GM19452 (cell line): ENCODE results near the gene EDC3.
A peak's percentile ranks its signal among the peaks of the same experiment; 100 is the strongest.
"Not testable (repeated sequence)": the region's sequence is repeated elsewhere in the genome, so short reads cannot be mapped to it uniquely, and the experiment has no call there.

Experiments
- ATAC-seq: cut with Tn5 transposase; IDR thresholded peaks from one replicate; pipeline ENCODE4 v1.9.1; 2021; ENCODE audit not compliant: unreplicated experiment

Gene EDC3

GRCh38 chr15:74695597-74696397 is at the start of gene EDC3:
TSS of gene EDC3 (minus strand) at chr15:74696024. CDS start at chr15:74675124, 20,900 bp downstream.
- peak; percentile 87 for ATAC-seq

- ATAC-seq: no peak
Measured at GRCh38 chr15:74742422-74742821, 46.6 kb upstream of the EDC3 start.

GRCh38 chr15:74738239-74738638 is 42.4 kb upstream of the EDC3 start:
- not testable (repeated sequence) for ATAC-seq

- ATAC-seq: no peak
Measured at GRCh38 chr15:74735305-74735704, 39.5 kb upstream of the EDC3 start.

- ATAC-seq: no peak
Measured at GRCh38 chr15:74733269-74733668, 37.4 kb upstream of the EDC3 start.

- no peak for ATAC-seq
Measured at GRCh38 chr15:74732846-74733245, 37.0 kb upstream of the EDC3 start.

GRCh38 chr15:74730619-74731316 is 34.9 kb upstream of the EDC3 start:
- ATAC-seq: no peak

GRCh38 chr15:74729372-74729771 is 33.5 kb upstream of the EDC3 start:
- not testable (repeated sequence) for ATAC-seq

GRCh38 chr15:74728699-74729098 is 32.9 kb upstream of the EDC3 start:
- ATAC-seq: not testable (repeated sequence)

- no peak for ATAC-seq
Measured at GRCh38 chr15:74727727-74728126, 31.9 kb upstream of the EDC3 start.

- ATAC-seq: no peak
Measured at GRCh38 chr15:74726774-74727164, 30.9 kb upstream of the EDC3 start.

GRCh38 chr15:74725845-74726773 is 30.3 kb upstream of the EDC3 start:
- no peak for ATAC-seq

- no peak for ATAC-seq
Measured at GRCh38 chr15:74725225-74725774, 29.5 kb upstream of the EDC3 start, which contains the start of gene CYP1A1. TSS of gene CYP1A1 (minus strand) at chr15:74725528. CDS start at chr15:74723097, 2,431 bp downstream.

GRCh38 chr15:74724570-74725224 is 28.9 kb upstream of the EDC3 start:
- ATAC-seq: no peak

GRCh38 chr15:74723754-74724334 is 28.0 kb upstream of the EDC3 start:
- no peak for ATAC-seq

GRCh38 chr15:74723187-74723586 is 27.4 kb upstream of the EDC3 start:
- no peak for ATAC-seq

- ATAC-seq: no peak
Measured at GRCh38 chr15:74722591-74722990, 26.8 kb upstream of the EDC3 start.

- ATAC-seq: no peak
Measured at GRCh38 chr15:74716651-74717050, 20.8 kb upstream of the EDC3 start.

- no peak for ATAC-seq
Measured at GRCh38 chr15:74712311-74712710, 16.5 kb upstream of the EDC3 start.
